Globus pallidus (tissue), 1 donor: ENCODE data around the gene UIMC1.
"Not testable (repeated sequence)": the region's sequence is repeated elsewhere in the genome, so short reads cannot be mapped to it uniquely, and the experiment has no call there.

ENCODE experiments used
- DNase-seq: peaks from one replicate; pipeline ENCODE4 v3.0.0-alpha.2; 2015; ENCODE audit warnings: low spot score

UIMC1 gene

GRCh38 chr5:177005619-177006264, 837 bp downstream of the UIMC1 start:
- peak; percentile 75 for DNase-seq

GRCh38 chr5:177004961-177005360, 1.6 kb downstream of the UIMC1 start:
- DNase-seq = no peak

GRCh38 chr5:177003649-177004048, 2.9 kb downstream of the UIMC1 start:
- DNase-seq = no peak

GRCh38 chr5:176999526-176999925, 7.1 kb downstream of the UIMC1 start:
- DNase-seq = not testable (repeated sequence)

GRCh38 chr5:176998828-176999227, 7.8 kb downstream of the UIMC1 start:
- no peak for DNase-seq

GRCh38 chr5:176996780-176997179, 9.8 kb downstream of the UIMC1 start:
- DNase-seq = no peak

GRCh38 chr5:176995896-176996767, 10.4 kb downstream of the UIMC1 start:
- no peak for DNase-seq

GRCh38 chr5:176995122-176995490, 11.5 kb downstream of the UIMC1 start:
- DNase-seq = no peak

- DNase-seq = no peak
Observed at GRCh38 chr5:176994460-176995121, 12.0 kb downstream of the UIMC1 start.

GRCh38 chr5:176993081-176993480, 13.5 kb downstream of the UIMC1 start:
- DNase-seq = not testable (repeated sequence)

- no peak for DNase-seq
Observed at GRCh38 chr5:176987583-176987982, 19.0 kb downstream of the UIMC1 start.

- no peak for DNase-seq
Observed at GRCh38 chr5:176986280-176986679, 20.3 kb downstream of the UIMC1 start.

- DNase-seq = no peak
Observed at GRCh38 chr5:176985516-176985915, 21.1 kb downstream of the UIMC1 start.

- not testable (repeated sequence) for DNase-seq
Observed at GRCh38 chr5:176984176-176984575, 22.4 kb downstream of the UIMC1 start.

- not testable (repeated sequence) for DNase-seq
Observed at GRCh38 chr5:176983593-176983992, 23.0 kb downstream of the UIMC1 start.

GRCh38 chr5:176983112-176983511, 23.5 kb downstream of the UIMC1 start:
- not testable (repeated sequence) for DNase-seq

- no peak for DNase-seq
Observed at GRCh38 chr5:176980818-176981217, 25.8 kb downstream of the UIMC1 start.

- DNase-seq = no peak
Observed at GRCh38 chr5:176979669-176980068, 26.9 kb downstream of the UIMC1 start.

- DNase-seq = no peak
Observed at GRCh38 chr5:176965633-176966032, 40.9 kb downstream of the UIMC1 start.

- peak; percentile 11 for DNase-seq
Observed at GRCh38 chr5:176959051-176959450, 47.5 kb downstream of the UIMC1 start.

- no peak for DNase-seq
Observed at GRCh38 chr5:176956756-176957155, 49.8 kb downstream of the UIMC1 start.

- DNase-seq = no peak
Observed at GRCh38 chr5:176955895-176956294, 50.7 kb downstream of the UIMC1 start.

GRCh38 chr5:176954050-176954449, 52.5 kb downstream of the UIMC1 start:
- DNase-seq = no peak
